Natural killer cell (primary cell): ENCODE data around the gene ASIC1. TPM values are rescaled to one million over a fixed set of nuclear protein-coding genes. Genes with fewer than 3 reads are reported as not detected.
"Not testable (repeated sequence)": the region's sequence is repeated elsewhere in the genome, so short reads cannot be mapped to it uniquely, and the experiment has no call there.

Source experiments
- ATAC-seq, 3 donors: fragments of 150-1000 bp in 2 of 3; fragments of 200-7000 bp in 1 of 3; cut with Tn5 transposase; 1 replicate in 1 of 3; 2 replicates in 2 of 3; pipeline ENCODE4 v1.10.0; 2021; ENCODE audit warnings: mild to moderate bottlenecking in 2 of 3, moderate library complexity in 2 of 3
- DNase-seq, 2 donors: peaks; one replicate each; pipeline versions ENCODE4 v3.0.0 to v3.0.0-alpha.2; 2013 to 2021; ENCODE audit warnings: mixed read lengths in 1 of 2
- H3K27ac ChIP-seq: one replicate; pipeline ENCODE4 v1.5.1; 2013; ENCODE audit warnings: mild to moderate bottlenecking, low read length
- H3K27me3 ChIP-seq: one replicate; pipeline ENCODE4 v1.6.1; 2013; ENCODE audit warnings: low read length; ENCODE audit not compliant: control insufficient read depth, insufficient read depth
- H3K36me3 ChIP-seq: one replicate; pipeline ENCODE4 v1.6.1; 2013; ENCODE audit warnings: low read length; ENCODE audit not compliant: control insufficient read depth, insufficient read depth
- H3K4me1 ChIP-seq: one replicate; pipeline ENCODE4 v1.6.1; 2013; ENCODE audit warnings: low read length; ENCODE audit not compliant: control insufficient read depth, insufficient read depth
- H3K4me3 ChIP-seq: one replicate; pipeline ENCODE4 v1.5.1; 2013; ENCODE audit warnings: low read length
- H3K9me3 ChIP-seq: one replicate; pipeline ENCODE4 v1.6.1; 2013; ENCODE audit warnings: low read length; ENCODE audit not compliant: control insufficient read depth, insufficient read depth
- H3K27ac Mint-ChIP-seq, 2 donors: one replicate each; pipeline ENCODE4 v1.8.0; 2022; ENCODE audit warnings: mild to moderate bottlenecking in 2 of 2, mixed read lengths in 2 of 2, moderate library complexity in 1 of 2
- H3K27me3 Mint-ChIP-seq, 2 donors: one replicate each; pipeline ENCODE4 v1.8.0; 2022; ENCODE audit warnings: low read depth in 2 of 2, mixed read lengths in 2 of 2
- H3K36me3 Mint-ChIP-seq: one replicate; pipeline ENCODE4 v1.8.0; 2022; ENCODE audit warnings: mixed read lengths
- H3K4me1 Mint-ChIP-seq, 2 donors: one replicate each; pipeline ENCODE4 v1.8.0; 2022; ENCODE audit warnings: mixed read lengths in 2 of 2
- H3K4me3 Mint-ChIP-seq: one replicate; pipeline ENCODE4 v1.8.0; 2022; ENCODE audit warnings: mild to moderate bottlenecking, moderate library complexity, mixed read lengths
- H3K9me3 Mint-ChIP-seq, 2 donors: one replicate each; pipeline ENCODE4 v1.8.0; 2022; ENCODE audit warnings: mixed read lengths in 2 of 2
- CTCF ChIP-seq: fragments of 200-600 bp; IDR thresholded peaks from one replicate; pipeline ENCODE4 v1.8.0; 2022; ENCODE audit warnings: antibody characterized with exemption
- WGBS: methylation state at CpG from one replicate; pipeline ENCODE4 v1.1.7; 2013; ENCODE audit warnings: missing lambda C conversion rate; ENCODE audit not compliant: insufficient coverage; 5-methylcytosine and 5-hydroxymethylcytosine counted together
- intact Hi-C: fragments of 100-400 bp; cut with micrococcal nuclease; formaldehyde crosslinking; loops from one replicate; pipeline ENCODE4 v1.14.2; 2022
- total RNA-seq, 4 donors: library from RNA; stranded (reverse); fragments of 120-200 nt in 1 of 4; gene quantifications; one replicate each; pipeline versions ENCODE4 v1.2.3 to v1.2.4, GENCODE V29; 2013 to 2022

ASIC1 gene
- total RNA-seq, 3 donors from 2014 or later (not counting 1 experiment from before 2014, with no cell fraction given) = 0.21 TPM; not detected in 2

- Histone ChIP-seq H3K36me3 (no peaks in the 10 kb centered on the region), H3K4me1 (peaks cover 7% of the 10 kb centered on the region), H3K27me3 (no peaks in the 10 kb centered on the region), H3K9me3 (no peaks in the 10 kb centered on the region), H3K27ac (no peak overlapping the region), H3K4me3 (no peak overlapping the region)
- H3K36me3 Mint-ChIP-seq = peaks cover 5% of the 10 kb centered on the region
- H3K4me1 Mint-ChIP-seq = peaks cover 11 to 19% of the 10 kb centered on the region in 2 donors
- 97% methylated on average over 3 of the region's 3 CpGs for WGBS
- intact Hi-C loops = no loop called here
- H3K9me3 Mint-ChIP-seq = peaks cover 0 to 2% of the 10 kb centered on the region in 2 donors
- DNase-seq = no peak
- no peak for ATAC-seq
- H3K27ac Mint-ChIP-seq = peak overlapping the region in 1 of 2 donors; percentile 86
- TF ChIP-seq CTCF = no peak
- H3K27me3 Mint-ChIP-seq = peaks cover 3 to 4% of the 10 kb centered on the region in 2 donors
- no peak overlapping the region for H3K4me3 Mint-ChIP-seq
These were observed 30.7 kb upstream of the ASIC1 start for GRCh38 chr12:50026691-50027090.

- H3K36me3 Mint-ChIP-seq, H3K36me3 ChIP-seq, H3K9me3 Mint-ChIP-seq, ATAC-seq, H3K27ac ChIP-seq, H3K27me3 ChIP-seq, H3K4me1 Mint-ChIP-seq, H3K27ac Mint-ChIP-seq, H3K9me3 ChIP-seq, intact Hi-C loops, H3K4me3 Mint-ChIP-seq, DNase-seq, H3K4me1 ChIP-seq, H3K4me3 ChIP-seq: not testable (repeated sequence)
- 91% methylated on average over 8 of the region's 9 CpGs for WGBS
- H3K27me3 Mint-ChIP-seq = peaks cover 14 to 16% of the 10 kb centered on the region in 2 donors
These were observed 26.9 kb upstream of the ASIC1 start for GRCh38 chr12:50030449-50030848.

DNA sequence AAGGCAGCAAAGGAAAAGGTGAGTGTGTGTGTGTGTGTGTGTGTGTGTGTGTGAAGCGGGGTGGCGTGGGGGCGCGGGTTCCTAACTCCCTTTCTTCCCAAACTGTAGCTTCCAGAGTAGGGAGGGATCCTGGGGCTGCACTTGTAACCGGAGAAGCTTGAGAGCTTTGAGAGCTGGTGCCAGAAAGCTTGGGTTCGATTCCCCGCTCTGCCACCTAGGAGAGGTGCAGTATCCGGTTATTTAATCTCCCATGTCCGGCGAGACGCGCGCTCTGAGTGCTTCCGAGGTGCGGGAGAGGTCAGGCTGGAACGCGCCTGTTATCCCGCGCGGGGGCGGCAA is 24.9 kb upstream of the ASIC1 start:
- Histone ChIP-seq H3K27ac (no peak overlapping the region), H3K4me1 (peaks cover 4% of the 10 kb centered on the region), H3K9me3 (no peaks in the 10 kb centered on the region), H3K36me3 (no peaks in the 10 kb centered on the region), H3K4me3 (peak overlapping the region; percentile 32), H3K27me3 (no peaks in the 10 kb centered on the region)
- Mint-ChIP-seq H3K36me3 (no peaks in the 10 kb centered on the region), H3K4me1 (no peaks in the 10 kb centered on the region), H3K9me3 (no peaks in the 10 kb centered on the region), H3K4me3 (no peak overlapping the region), H3K27me3 (peaks cover 14 to 23% of the 10 kb centered on the region in 2 donors), H3K27ac (no peak overlapping the region)
- no peak for TF ChIP-seq CTCF
- ATAC-seq (no peak), DNase-seq (no peak)
- 29% methylated on average over 17 of the region's 21 CpGs for whole genome bisulfite sequencing
- intact Hi-C loops = no loop called here

GRCh38 chr12:50032854-50033581 is 24.4 kb upstream of the ASIC1 start:
- H3K27ac ChIP-seq = no peak overlapping the region
- peak overlapping the region; percentile 21 for H3K4me3 Mint-ChIP-seq

More at GRCh38 chr12:50032854-50033581, 24.4 kb upstream of the ASIC1 start:
- TF ChIP-seq CTCF = no peak
- Histone ChIP-seq H3K9me3 (no peaks in the 10 kb centered on the region), H3K4me3 (peak overlapping the region; percentile 32), H3K27me3 (no peaks in the 10 kb centered on the region), H3K4me1 (peaks cover 4% of the 10 kb centered on the region), H3K36me3 (no peaks in the 10 kb centered on the region)
- H3K27me3 Mint-ChIP-seq = peaks cover 14 to 23% of the 10 kb centered on the region in 2 donors
- DNase-seq (no peak), ATAC-seq (peak in 2 of 3 donors; percentile 15 to 44)
- intact Hi-C loops = no loop called here
- 13% methylated on average over 36 of the region's 37 CpGs for WGBS
- H3K4me1 Mint-ChIP-seq = no peaks in the 10 kb centered on the region
- no peak overlapping the region for H3K27ac Mint-ChIP-seq
- H3K36me3 Mint-ChIP-seq = no peaks in the 10 kb centered on the region
- no peaks in the 10 kb centered on the region for H3K9me3 Mint-ChIP-seq
